Activated CD8-positive, alpha-beta memory T cell treated with anti-CD3 and anti-CD28 coated beads, Interleukin-2, amount 50 U/mL, for 24 hours (primary cell): Measurements from ENCODE around the gene ADGRE3.
"Not testable (repeated sequence)": the region's sequence is repeated elsewhere in the genome, so short reads cannot be mapped to it uniquely, and the experiment has no call there.

Experiments
- DNase-seq: peaks from one replicate; pipeline ENCODE4 v3.0.0-alpha.2; 2020; ENCODE audit errors: extremely low read depth

ADGRE3 gene

GRCh38 chr19:14599548-14600147, 75.0 kb downstream of the ADGRE3 start:
- no peak for DNase-seq

GRCh38 chr19:14595558-14595957, 79.1 kb downstream of the ADGRE3 start:
- DNase-seq = no peak

GRCh38 chr19:14589433-14589832, 85.2 kb downstream of the ADGRE3 start:
- DNase-seq = not testable (repeated sequence)

- not testable (repeated sequence) for DNase-seq
Observed at GRCh38 chr19:14585187-14585586, 89.5 kb downstream of the ADGRE3 start.

GRCh38 chr19:14584372-14584771, 90.3 kb downstream of the ADGRE3 start:
- not testable (repeated sequence) for DNase-seq

GRCh38 chr19:14582894-14583340, 91.7 kb downstream of the ADGRE3 start, which contains the start of gene CLEC17A:
TSS of gene CLEC17A (plus strand) at chr19:14583084. CDS start at chr19:14583161, 77 bp downstream.
- DNase-seq = no peak

GRCh38 chr19:14580623-14581237, 93.9 kb downstream of the ADGRE3 start:
- DNase-seq = peak; percentile 47

- DNase-seq = no peak
Observed at GRCh38 chr19:14577885-14578427, 96.7 kb downstream of the ADGRE3 start.

GRCh38 chr19:14577264-14577663, 97.4 kb downstream of the ADGRE3 start:
- DNase-seq = no peak

GRCh38 chr19:14576363-14576762, 98.3 kb downstream of the ADGRE3 start:
- DNase-seq = no peak

- no peak for DNase-seq
Observed at GRCh38 chr19:14575428-14575980, 99.1 kb downstream of the ADGRE3 start.

- peak; percentile 81 for DNase-seq
Observed at GRCh38 chr19:14571695-14572490, 102.8 kb downstream of the ADGRE3 start, which contains the start of gene NDUFB7. TSS of gene NDUFB7 (minus strand) at chr19:14572066. CDS start at chr19:14572000, 66 bp downstream.

- no peak for DNase-seq
Observed at GRCh38 chr19:14570864-14571527, 103.6 kb downstream of the ADGRE3 start.
